OCI-LY1 (cell line): ENCODE measurements around the gene PRR5.

Experiments
- EZH2 ChIP-seq: fragments of 200-600 bp; sonication (generic), shearing (Covaris generic); IDR thresholded peaks from 2 replicates; pipeline ENCODE4 v1.8.0; 2017; ENCODE audit warnings: borderline replicate concordance, mixed run types, mild to moderate bottlenecking, antibody characterized with exemption, low read length, moderate library complexity, mixed read lengths
- TF ChIP-seq, protein P1 (sequence below): fragments of 200-600 bp; sonication (generic), shearing (Covaris generic); IDR thresholded peaks from 2 replicates; pipeline ENCODE4 v1.5.1; 2017; ENCODE audit warnings: mild to moderate bottlenecking, antibody characterized with exemption, low read length, moderate library complexity, mixed read lengths

DNA sequence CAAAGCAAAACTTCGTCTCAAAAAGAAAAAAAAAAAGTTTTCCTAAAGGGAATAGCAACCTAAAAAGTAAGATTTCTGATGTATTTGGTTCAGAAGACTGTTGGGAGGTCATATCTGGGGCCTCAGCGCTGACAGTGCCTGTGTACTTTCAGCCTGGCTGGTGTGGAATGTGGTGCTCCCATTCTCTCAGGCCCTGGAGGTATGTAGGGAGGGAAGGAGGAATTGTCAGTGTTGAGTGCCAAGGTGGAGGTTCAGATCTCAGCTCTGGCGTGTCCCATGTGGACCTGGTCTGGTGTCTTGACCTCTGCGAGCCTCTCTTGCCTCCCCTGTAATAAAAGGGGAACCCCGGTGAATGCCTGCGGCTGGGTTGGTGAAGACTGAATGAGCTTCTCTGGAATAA, 22.4 kb downstream of the PRR5 start:
- TF ChIP-seq, protein P1, sequence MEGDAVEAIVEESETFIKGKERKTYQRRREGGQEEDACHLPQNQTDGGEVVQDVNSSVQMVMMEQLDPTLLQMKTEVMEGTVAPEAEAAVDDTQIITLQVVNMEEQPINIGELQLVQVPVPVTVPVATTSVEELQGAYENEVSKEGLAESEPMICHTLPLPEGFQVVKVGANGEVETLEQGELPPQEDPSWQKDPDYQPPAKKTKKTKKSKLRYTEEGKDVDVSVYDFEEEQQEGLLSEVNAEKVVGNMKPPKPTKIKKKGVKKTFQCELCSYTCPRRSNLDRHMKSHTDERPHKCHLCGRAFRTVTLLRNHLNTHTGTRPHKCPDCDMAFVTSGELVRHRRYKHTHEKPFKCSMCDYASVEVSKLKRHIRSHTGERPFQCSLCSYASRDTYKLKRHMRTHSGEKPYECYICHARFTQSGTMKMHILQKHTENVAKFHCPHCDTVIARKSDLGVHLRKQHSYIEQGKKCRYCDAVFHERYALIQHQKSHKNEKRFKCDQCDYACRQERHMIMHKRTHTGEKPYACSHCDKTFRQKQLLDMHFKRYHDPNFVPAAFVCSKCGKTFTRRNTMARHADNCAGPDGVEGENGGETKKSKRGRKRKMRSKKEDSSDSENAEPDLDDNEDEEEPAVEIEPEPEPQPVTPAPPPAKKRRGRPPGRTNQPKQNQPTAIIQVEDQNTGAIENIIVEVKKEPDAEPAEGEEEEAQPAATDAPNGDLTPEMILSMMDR = no peak
- no peak for TF ChIP-seq EZH2
